A673 (cell line): ENCODE measurements around the gene PGBD5. TPM values are rescaled to one million over a fixed set of nuclear protein-coding genes. Genes with fewer than 3 reads are reported as not detected.

Experiments
- BruUV-seq: library from RNA; stranded (reverse); fragments of 400-500 nt; replicated peaks from 2 replicates; lab custom pipeline; 2021; lab: Mats Ljungman, UMichigan
- CTCF ChIA-PET: fragments of 300-600 bp; sonication (Branson Sonifier 250); formaldehyde crosslinking; loops from one replicate; lab custom pipeline; 2022; ENCODE audit warnings: antibody characterized with exemption; lab: Charles Lee
- POLR2A ChIA-PET: fragments of 300-600 bp; sonication (Branson Sonifier 250); formaldehyde crosslinking; loops from one replicate; lab custom pipeline; 2022; ENCODE audit warnings: antibody characterized with exemption; ENCODE audit not compliant: low non-redundant PET; lab: Charles Lee
- DNase-seq: peaks from one replicate; pipeline ENCODE4 v3.0.0-alpha.2; 2015; ENCODE audit warnings: low spot score
- H3K27ac ChIP-seq: fragments of 200-600 bp; sonication (generic); 2 replicates; pipeline ENCODE4 v1.5.1; 2016; ENCODE audit warnings: mixed run types, low read depth, mild to moderate bottlenecking, mixed read lengths, antibody characterized with exemption, low read length; ENCODE audit not compliant: poor library complexity, severe bottlenecking
- H3K27me3 ChIP-seq: fragments of 200-600 bp; sonication (generic); replicated peaks from 2 replicates; pipeline ENCODE4 v1.6.1; 2017; ENCODE audit warnings: mixed run types, low read depth, mild to moderate bottlenecking, mixed read lengths, antibody characterized with exemption, low read length; ENCODE audit not compliant: insufficient read depth, poor library complexity
- H3K36me3 ChIP-seq: fragments of 200-600 bp; sonication (generic); 2 replicates; pipeline ENCODE4 v1.6.1; 2016; ENCODE audit warnings: mixed run types, mild to moderate bottlenecking, mixed read lengths, antibody characterized with exemption, low read length; ENCODE audit not compliant: insufficient read depth, poor library complexity, severe bottlenecking
- H3K4me1 ChIP-seq: fragments of 200-600 bp; sonication (generic); 2 replicates; pipeline ENCODE4 v1.6.1; 2017; ENCODE audit warnings: mixed run types, mild to moderate bottlenecking, mixed read lengths, antibody characterized with exemption, low read length; ENCODE audit not compliant: insufficient read depth, poor library complexity, severe bottlenecking
- H3K4me3 ChIP-seq: fragments of 200-600 bp; sonication (generic); 2 replicates; pipeline ENCODE4 v1.5.1; 2016; ENCODE audit warnings: low read depth, mixed run types, mild to moderate bottlenecking, mixed read lengths, low read length; ENCODE audit not compliant: poor library complexity, severe bottlenecking
- H3K9me3 ChIP-seq: fragments of 200-600 bp; sonication (generic); 2 replicates; pipeline ENCODE4 v1.6.1; 2016; ENCODE audit warnings: mixed run types, low read depth, mild to moderate bottlenecking, mixed read lengths, antibody characterized with exemption, low read length; ENCODE audit not compliant: poor library complexity, severe bottlenecking
- EZH2 ChIP-seq: fragments of 200-600 bp; sonication (generic); IDR thresholded peaks from 2 replicates; pipeline ENCODE4 v1.6.1; 2017; ENCODE audit warnings: borderline replicate concordance, low read depth, mild to moderate bottlenecking, mixed read lengths, antibody characterized with exemption, low read length; ENCODE audit not compliant: poor library complexity, severe bottlenecking
- intact Hi-C: fragments of 100-400 bp; cut with micrococcal nuclease; formaldehyde crosslinking; loops from one replicate; pipeline ENCODE4 v1.10.0; 2022; ENCODE audit not compliant: unreplicated experiment
- total RNA-seq: library from RNA; stranded (reverse); gene quantifications from 2 replicates; pipeline ENCODE4 v1.2.3, GENCODE V29; 2021
- TF ChIP-seq, protein P1 (sequence below): fragments of 300-800, 200-600 bp; sonication (generic); conservative IDR thresholded peaks from 2 replicates; pipeline ENCODE4 v1.5.1; 2017; ENCODE audit warnings: low read depth, mild to moderate bottlenecking, antibody characterized with exemption, low read length, moderate library complexity, mixed read lengths

Gene PGBD5
- total RNA-seq, 1 experiment from 2014 or later, result 0.52 TPM

DNA sequence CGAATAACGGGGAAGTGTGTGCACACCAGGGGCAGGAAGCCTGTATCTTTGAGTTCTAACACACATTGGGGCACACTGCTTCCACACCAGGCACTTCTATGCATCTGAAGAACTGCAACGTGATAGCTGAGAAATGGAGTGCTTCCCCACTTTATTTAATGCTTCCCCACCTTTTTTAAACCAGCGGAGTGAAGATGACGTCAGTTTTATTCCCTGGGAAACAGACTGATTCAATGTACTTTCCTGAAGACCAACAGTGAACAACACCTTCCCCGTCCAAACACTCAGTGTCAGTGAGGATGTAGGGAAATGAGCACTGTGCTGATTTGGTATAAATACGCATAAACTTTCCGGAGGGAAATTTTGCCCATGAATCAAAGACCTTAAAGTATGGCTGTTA, 87.1 kb downstream of the PGBD5 start:
- no TSS peak for BruUV-seq
- Histone ChIP-seq H3K36me3 (no peaks in the 10 kb centered on the region), H3K27ac (no peak overlapping the region), H3K4me3 (no peak overlapping the region), H3K9me3 (no peaks in the 10 kb centered on the region), H3K27me3 (no peaks in the 10 kb centered on the region), H3K4me1 (no peaks in the 10 kb centered on the region)
- intact Hi-C loops, result no loop called here
- ChIA-PET CTCF (no interaction called here), POLR2A (no interaction called here)
- TF ChIP-seq EZH2, result no peak
- DNase-seq, result no peak

DNA sequence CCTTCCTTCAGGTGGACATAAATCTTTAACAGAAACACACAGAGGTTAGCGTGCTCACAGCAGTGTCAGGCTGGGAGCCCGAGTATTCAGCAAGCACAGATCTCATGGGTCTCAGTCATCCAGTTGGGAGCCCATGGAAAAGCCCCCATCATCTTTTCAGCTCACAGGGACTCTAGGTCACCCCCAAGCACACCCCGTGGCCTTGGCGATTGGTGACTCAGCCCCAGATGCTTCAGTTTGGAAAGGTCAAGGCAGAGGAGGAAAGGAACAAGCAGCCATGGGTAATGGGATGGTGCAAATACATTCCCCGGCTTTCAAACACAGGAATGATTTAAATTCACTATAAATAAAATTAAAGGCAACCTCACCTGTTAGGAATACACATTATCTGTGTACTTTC, 88.9 kb downstream of the PGBD5 start:
- DNase-seq, result no peak
- no TSS peak for BruUV-seq
- Histone ChIP-seq H3K36me3 (no peaks in the 10 kb centered on the region), H3K4me3 (no peak overlapping the region), H3K27ac (no peak overlapping the region), H3K4me1 (no peaks in the 10 kb centered on the region), H3K27me3 (no peaks in the 10 kb centered on the region), H3K9me3 (no peaks in the 10 kb centered on the region)
- intact Hi-C loops, result no loop called here
- ChIA-PET CTCF (no interaction called here), POLR2A (no interaction called here)
- TF ChIP-seq, protein P1, sequence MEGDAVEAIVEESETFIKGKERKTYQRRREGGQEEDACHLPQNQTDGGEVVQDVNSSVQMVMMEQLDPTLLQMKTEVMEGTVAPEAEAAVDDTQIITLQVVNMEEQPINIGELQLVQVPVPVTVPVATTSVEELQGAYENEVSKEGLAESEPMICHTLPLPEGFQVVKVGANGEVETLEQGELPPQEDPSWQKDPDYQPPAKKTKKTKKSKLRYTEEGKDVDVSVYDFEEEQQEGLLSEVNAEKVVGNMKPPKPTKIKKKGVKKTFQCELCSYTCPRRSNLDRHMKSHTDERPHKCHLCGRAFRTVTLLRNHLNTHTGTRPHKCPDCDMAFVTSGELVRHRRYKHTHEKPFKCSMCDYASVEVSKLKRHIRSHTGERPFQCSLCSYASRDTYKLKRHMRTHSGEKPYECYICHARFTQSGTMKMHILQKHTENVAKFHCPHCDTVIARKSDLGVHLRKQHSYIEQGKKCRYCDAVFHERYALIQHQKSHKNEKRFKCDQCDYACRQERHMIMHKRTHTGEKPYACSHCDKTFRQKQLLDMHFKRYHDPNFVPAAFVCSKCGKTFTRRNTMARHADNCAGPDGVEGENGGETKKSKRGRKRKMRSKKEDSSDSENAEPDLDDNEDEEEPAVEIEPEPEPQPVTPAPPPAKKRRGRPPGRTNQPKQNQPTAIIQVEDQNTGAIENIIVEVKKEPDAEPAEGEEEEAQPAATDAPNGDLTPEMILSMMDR, result no peak
- no peak for TF ChIP-seq EZH2

DNA sequence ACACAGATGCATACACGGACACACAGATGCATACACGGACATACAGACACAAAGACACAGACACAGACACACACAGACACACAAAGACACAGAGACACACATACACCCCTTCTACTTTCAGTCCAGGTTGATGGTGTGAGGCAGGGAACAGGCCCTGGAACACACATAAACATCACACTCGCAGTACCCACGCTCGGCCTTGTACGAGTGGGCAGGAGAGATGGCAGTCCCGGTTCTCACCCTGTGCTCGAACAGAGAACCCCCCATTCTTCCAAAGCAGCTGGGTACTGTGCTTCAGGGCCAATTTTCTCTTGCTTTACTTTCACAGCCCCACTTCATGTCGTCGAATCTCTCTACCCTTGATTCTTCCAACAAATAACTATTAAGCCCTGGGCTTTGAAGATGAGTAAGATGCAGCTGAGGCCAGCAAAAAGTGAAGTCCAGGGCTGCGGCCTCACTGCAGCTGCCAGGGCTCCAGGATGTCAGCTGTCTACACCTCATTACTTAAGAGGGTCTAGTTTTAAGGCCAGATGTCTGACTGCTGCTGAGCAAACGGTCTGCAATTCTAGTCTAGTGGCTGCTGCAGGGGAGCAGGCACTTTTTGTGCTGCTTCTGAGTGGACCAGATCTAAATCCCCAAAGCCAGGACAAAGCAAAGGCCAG, 90.1 kb downstream of the PGBD5 start:
- Histone ChIP-seq H3K4me3 (no peak overlapping the region), H3K27me3 (no peaks in the 10 kb centered on the region), H3K9me3 (no peaks in the 10 kb centered on the region), H3K4me1 (no peaks in the 10 kb centered on the region), H3K27ac (no peak overlapping the region), H3K36me3 (no peaks in the 10 kb centered on the region)
- TF ChIP-seq, protein P1, result no peak
- no peak for TF ChIP-seq EZH2
- CTCF ChIA-PET, result no interaction called here
- no TSS peak for BruUV-seq
- POLR2A ChIA-PET, result no interaction called here
- intact Hi-C loops, result no loop called here
- DNase-seq, result no peak

DNA sequence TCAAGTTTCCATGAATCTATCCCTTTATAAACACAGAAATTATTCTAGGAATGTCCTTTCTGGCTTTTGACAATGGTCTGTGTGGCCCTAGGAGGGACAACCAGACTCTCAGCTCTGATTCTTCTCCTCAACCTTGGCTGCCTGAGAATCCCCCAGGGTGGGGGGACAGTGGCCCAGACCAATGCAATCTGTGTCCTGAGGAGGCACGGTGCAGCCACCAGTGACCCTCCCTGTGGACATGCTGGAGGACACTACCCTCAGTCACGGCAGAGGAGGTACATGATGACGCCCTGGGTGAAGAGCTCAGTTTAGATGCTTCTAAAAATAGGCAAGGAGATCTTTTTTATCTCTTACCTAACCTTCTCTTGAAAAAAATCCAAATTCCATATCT, 91.7 kb downstream of the PGBD5 start:
- CTCF ChIA-PET, result no interaction called here
- no TSS peak for BruUV-seq

More for the DNA sequence above, 91.7 kb downstream of the PGBD5 start:
- Histone ChIP-seq H3K4me1 (no peaks in the 10 kb centered on the region), H3K4me3 (no peak overlapping the region), H3K36me3 (no peaks in the 10 kb centered on the region), H3K27ac (no peak overlapping the region), H3K9me3 (no peaks in the 10 kb centered on the region), H3K27me3 (no peaks in the 10 kb centered on the region)
- intact Hi-C loops, result no loop called here
- DNase-seq, result no peak
- TF ChIP-seq EZH2, result no peak
- TF ChIP-seq, protein P1, result no peak
- POLR2A ChIA-PET, result no interaction called here
